Choroid plexus epithelial cell (primary cell): ENCODE results near the gene SLC24A3.
A peak's percentile ranks its signal among the peaks of the same experiment; 100 is the strongest.

Experiments
- DNase-seq: peaks from one replicate; pipeline ENCODE4 v3.0.0-alpha.2; 2010; ENCODE audit warnings: low read depth
- H3K4me3 ChIP-seq: 2 replicates; pipeline ENCODE4 v1.5.1; 2011; ENCODE audit warnings: low read depth, mild to moderate bottlenecking, control low read depth, low read length, moderate library complexity
- TF ChIP-seq, protein P1 (sequence below): conservative IDR thresholded peaks from 2 replicates; pipeline ENCODE4 v1.5.1; 2011; ENCODE audit warnings: low read depth, mild to moderate bottlenecking, control low read depth, inconsistent platforms, low read length, moderate library complexity

The SLC24A3 gene

DNA sequence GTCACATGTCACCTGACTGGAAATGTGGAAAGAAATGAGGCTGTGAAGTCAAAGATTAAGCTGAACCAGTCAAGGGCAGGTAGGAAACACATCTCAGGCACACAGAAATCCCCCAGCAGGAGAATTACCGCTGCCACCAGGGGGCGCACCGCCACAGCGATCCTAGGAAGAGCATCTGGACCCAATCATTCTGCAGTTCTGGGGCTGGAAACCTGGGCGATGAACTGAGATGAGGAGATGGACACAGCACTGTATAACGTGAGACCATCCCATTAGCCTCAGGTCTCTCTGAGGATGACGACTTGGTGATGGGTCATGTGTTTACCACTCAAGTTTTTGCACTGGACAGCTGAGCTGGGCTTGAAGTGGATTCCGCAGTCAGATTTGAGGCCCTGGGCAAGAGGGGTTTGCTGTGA, 6.5 kb upstream of the SLC24A3 start:
- TF ChIP-seq, protein P1, sequence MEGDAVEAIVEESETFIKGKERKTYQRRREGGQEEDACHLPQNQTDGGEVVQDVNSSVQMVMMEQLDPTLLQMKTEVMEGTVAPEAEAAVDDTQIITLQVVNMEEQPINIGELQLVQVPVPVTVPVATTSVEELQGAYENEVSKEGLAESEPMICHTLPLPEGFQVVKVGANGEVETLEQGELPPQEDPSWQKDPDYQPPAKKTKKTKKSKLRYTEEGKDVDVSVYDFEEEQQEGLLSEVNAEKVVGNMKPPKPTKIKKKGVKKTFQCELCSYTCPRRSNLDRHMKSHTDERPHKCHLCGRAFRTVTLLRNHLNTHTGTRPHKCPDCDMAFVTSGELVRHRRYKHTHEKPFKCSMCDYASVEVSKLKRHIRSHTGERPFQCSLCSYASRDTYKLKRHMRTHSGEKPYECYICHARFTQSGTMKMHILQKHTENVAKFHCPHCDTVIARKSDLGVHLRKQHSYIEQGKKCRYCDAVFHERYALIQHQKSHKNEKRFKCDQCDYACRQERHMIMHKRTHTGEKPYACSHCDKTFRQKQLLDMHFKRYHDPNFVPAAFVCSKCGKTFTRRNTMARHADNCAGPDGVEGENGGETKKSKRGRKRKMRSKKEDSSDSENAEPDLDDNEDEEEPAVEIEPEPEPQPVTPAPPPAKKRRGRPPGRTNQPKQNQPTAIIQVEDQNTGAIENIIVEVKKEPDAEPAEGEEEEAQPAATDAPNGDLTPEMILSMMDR: peak; percentile 97
- no peak overlapping the region for H3K4me3 ChIP-seq
- peak; percentile 67 for DNase-seq

DNA sequence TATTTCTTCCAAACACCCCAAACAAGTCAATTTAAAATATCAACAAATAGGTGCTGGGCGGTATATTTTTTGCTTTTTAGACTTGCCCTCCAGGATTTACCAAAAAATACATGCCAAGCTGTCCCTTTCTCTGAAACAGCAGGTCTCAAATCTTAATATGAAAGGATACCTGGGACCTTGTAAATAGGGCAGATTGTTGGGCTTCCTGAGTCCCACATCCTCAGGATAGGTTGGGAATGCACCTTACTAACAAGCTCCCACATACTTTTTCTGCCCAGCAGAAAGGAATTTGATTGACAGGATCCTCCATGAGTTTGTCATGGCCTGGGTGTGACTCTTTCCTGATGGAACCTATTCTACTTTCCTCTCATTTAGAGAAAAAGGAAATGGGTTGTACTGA, 4.9 kb upstream of the SLC24A3 start:
- no peak for DNase-seq
- no peak overlapping the region for H3K4me3 ChIP-seq
- TF ChIP-seq, protein P1: no peak

DNA sequence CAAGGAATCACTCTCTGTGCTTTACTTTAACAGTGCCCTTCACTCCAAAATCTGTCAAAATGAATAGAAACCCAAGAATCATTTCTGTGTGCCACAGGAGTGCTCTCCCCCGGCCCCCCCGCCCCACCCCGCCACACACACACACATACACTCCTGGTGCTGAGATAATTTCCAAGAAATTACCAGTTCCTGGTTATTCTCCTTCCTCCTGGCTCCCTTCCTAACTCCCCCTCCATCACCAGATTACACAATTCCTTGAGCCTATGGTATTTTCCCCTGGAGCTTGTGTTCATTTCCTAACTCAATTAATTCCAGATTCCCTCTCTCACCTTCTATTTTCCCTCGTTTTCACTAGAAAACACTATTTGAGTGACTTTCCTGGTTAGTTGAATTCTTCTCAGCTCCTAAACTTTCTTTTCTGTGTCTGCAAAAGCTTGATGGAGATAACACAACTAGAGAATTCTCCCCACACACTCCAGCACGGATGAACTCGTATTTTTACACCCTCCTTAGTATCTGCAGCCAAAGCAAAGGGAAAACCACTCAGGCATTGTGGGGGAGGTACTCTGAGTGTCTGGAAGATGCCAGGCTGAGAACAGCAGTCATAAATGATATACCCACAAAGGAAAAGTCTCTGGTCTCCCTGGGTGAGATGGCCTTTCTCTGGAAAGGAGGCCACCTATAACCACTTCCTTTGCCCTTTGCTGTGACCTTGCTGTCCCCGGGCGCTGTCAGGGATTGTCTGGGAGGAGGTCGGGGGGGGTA, 1.9 kb upstream of the SLC24A3 start:
- DNase-seq: no peak
- TF ChIP-seq, protein P1: no peak
- H3K4me3 ChIP-seq: no peak overlapping the region

DNA sequence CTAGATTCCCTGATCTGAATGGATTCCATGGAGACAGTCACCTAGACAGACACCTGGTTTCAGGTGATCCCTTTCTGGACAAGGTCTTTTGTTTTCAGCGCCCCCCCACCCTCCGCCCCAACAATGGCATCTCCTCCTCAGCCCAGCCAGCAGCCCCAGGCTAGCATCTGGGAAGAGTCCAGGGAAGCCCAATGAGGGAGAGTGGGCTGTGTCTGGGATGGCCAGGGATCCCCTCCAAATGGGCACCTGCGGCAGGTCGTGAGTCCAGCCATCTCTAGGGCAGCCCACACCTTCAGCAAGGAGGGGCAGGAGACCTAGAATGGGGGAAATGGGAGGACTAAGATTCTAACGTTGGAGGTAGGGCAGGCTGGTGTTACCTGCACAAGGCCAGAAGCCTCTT, 1.2 kb upstream of the SLC24A3 start:
- TF ChIP-seq, protein P1: no peak
- no peak for DNase-seq
- peak overlapping the region; percentile 57 for H3K4me3 ChIP-seq

DNA sequence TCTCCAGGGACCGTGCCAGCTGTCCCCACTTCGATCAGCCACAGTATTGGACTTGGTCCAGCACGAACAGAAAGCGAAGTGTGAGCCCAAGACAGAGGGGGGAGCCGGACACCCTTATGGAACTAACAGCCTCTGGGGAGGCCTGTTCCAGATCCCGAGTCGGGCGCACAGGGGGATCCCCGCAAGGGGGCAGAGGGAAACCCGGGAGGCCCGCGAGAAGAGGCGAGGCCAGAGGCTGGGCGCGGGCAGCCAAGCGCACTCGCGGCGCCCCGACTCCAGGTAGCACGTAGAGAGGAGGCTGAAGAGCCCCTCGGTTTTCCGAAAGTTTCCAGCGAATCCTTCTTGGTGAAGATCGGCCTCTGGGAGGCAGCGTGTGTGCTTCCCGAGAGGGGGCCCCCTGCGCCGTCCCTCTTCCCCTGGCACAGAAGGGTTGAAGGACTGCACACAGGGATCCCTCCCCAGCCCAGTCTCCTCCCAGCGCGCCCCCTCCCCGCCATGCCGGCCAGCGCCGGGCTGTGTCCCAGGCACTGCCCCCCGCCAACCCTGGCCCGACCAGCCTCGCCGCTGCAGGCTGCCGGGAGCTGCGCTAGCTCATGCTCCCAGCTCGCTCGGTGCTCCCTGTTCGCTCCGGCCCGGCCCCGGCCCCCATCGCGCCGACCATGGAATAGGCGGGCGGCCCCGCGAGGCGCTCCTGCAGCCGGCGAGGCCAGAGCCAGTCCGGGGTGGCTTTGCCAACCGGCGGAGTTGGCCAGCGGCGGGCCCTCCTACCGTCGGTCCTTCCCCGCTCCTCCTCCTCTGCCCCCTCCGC, 577 bp upstream of the SLC24A3 start:
- DNase-seq: peak; percentile 16
- H3K4me3 ChIP-seq: peak overlapping the region; percentile 57
- TF ChIP-seq, protein P1: peak; percentile 32

DNA sequence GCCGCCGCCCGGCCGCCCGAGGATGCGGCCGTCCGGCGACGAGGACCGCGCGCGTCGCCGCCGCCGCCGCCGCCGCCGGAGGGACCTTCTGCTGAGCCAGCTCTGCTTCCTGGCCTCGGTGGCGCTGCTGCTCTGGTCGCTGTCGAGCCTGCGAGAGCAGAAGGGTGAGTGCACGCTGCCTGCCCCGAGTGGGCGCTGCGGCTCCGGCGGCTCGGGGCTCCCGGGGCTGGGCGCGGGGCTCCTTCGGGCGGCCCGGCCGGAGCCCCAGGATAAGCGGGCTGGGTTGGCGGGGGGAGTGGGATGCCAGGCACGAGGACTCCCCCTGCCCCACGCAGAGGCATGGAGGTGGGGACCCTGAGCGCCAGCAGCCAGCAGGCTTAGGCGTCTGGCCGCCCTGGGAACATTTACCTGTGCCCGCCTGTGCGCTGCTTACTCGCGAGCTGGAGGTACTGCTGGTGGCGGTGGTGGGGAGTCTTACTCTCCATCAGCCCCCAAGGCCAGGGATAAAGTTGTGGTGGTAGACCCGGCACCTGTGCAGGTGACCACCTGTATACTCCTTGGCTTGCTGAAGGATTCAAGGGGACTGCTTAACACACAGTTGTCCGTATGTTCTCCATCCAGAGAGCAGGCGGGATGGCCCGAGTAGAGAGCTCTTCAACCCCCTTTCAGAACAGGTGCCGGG, 520 bp downstream of the SLC24A3 start:
- DNase-seq: peak; percentile 63
- TF ChIP-seq, protein P1: peak; percentile 54
- peak overlapping the region; percentile 57 for H3K4me3 ChIP-seq
